NCI-H2107 treated with DMSO at 0.1 percent for 48 hours (cell line): ENCODE measurements around the gene CTBP2.

Experiments
- DNase-seq: peaks from one replicate; lab custom pipeline; 2025; ENCODE audit not compliant: unreplicated experiment; lab: John Stamatoyannopoulos, UW

Gene CTBP2

DNA sequence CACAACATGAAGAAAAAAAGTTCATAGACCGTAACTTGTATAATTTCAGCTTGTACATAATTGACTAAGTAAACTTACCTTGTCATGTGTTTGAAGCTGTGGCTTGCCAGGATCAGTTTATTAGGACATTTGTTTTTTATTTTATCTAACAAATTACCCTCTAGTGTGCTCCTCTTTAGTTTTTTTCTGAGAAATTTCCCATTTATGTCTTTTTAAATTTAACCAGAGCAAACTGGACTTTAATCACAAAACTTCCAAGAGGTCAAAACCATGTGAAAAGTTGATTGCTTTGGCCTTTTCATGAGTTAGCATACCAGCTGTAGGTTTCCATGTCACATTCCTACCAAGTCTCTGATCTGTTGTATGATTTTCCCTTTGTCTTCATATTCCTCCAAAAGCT, 176.0 kb downstream of the CTBP2 start:
- DNase-seq: no peak

DNA sequence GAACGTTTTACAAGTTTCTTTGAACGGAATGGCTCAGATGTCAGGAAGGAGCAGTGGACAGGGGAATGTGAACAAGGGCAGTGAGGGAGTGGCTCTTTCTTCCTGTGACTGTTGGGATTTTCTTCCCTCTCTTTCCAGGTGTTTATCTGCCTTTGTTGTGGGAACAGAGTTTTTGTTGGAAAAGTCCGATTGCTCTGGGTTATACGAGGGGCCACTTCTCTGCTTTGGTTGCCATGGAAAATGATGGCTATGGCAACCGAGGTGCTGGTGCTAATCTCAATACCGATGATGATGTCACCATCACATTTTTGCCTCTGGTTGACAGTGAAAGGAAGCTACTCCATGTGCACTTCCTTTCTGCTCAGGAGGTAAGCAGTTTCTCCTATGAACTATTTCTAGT, 177.0 kb downstream of the CTBP2 start:
- DNase-seq: no peak

DNA sequence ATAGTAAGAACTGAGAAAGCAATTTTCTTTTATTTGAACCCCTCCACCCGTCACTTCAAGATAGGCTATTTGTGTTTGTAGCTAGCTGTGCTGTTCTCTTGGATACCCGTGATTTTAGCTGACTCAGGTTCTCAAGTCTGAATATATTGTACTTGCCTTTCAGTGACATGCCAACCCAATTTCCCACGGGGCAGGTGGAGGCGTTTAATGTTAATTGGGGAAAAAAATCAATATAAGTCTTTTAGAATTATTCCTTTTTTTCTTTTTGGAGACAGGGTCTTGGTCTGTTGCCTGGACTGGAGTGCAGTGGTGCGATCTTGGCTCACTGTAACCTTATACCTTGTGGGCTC, 182.0 kb downstream of the CTBP2 start:
- DNase-seq: no peak

DNA sequence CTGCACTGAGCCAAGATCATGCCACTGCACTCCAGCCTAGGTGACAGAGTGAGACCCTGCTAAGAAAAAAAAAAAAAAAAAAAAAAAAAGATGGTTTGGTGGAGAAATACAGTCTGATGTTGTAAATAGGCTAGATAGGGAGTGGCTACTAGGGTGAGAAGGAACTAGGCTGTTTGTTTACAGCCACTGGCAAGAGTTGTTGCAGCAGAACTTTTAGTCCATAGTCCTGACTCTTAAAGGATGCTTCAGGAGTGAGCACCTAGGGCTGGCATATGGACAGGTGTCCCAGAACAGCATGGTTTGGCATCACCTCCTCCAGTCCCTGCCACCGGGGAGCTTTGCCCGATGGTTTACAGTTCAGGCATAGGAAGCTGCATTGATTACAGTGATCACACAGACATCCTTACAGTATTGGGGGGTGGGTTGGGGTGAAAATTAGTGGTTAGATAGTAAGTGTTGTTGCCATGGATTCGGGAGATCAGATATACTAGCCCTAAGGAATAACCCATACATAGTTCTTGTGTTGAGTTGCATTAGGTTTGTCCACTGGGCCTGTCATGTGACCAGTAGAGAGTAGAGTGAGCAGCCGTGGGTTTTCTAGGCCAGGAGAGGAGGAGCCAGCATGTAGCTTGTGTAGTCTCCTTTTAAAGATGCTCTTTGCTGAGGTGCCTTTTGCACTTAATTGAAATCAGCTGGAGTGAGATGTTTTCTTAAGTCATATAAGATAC, 182.6 kb downstream of the CTBP2 start:
- no peak for DNase-seq

DNA sequence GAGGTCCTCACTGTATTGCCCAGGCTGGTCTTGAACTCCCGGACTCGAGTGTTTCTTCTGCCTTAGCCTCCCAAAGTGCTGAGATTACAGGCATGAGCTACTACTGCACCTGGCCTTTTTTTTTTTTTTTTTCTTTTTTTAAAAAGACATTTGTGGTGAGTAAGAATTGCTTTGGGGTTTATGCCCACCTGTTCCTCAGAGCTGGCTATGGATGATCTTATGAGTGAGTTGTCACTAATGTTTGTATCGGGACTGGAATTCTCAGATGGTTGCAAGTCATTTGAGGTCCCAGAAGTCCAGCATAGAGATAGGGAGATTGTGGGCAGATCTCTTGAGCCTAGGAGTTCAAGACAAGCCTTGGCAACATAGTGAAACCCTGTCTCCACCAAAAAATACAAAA, 183.2 kb downstream of the CTBP2 start:
- no peak for DNase-seq

DNA sequence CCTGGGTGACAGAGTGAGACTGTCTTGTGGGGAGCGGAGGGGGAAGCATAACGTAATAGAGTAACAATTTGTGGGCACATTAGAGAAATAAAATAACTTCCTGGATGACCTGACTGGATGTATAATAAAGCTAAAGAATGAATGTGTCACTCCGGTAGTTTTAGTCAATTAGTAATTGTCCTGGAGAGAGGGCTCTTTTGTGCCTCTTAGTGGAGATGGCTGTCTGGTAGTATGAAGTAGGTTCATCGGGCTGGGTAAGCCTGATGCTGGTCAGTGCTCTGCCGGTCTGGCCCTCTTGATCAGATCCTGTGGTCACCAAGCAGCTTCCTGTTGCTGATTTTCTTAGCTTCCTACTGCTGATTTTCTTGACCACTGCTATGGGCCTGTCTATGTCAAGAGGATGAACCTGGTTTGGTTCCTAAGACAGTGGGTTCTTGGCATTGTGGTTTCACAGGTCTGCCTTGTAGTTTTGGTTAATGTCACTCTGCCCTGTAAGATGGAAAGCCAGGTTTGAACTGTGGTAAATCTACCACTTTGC, 184.3 kb downstream of the CTBP2 start:
- DNase-seq: no peak

DNA sequence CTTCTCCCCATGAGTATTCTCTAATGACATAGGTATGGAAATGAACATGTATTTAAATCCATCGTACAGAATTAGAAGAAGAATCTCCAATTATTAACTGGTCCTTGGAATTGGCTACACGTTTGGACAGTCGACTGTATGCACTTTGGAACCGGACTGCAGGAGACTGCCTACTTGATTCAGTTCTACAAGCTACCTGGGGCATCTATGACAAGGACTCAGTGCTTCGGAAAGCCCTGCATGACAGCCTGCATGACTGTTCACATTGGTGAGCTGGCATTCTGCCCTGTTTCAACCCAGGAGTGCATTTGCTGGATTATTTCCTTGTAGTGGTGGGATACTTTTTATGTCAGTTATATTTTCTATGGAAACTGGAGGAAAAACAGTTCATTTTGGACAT, 186.2 kb downstream of the CTBP2 start:
- DNase-seq: no peak

DNA sequence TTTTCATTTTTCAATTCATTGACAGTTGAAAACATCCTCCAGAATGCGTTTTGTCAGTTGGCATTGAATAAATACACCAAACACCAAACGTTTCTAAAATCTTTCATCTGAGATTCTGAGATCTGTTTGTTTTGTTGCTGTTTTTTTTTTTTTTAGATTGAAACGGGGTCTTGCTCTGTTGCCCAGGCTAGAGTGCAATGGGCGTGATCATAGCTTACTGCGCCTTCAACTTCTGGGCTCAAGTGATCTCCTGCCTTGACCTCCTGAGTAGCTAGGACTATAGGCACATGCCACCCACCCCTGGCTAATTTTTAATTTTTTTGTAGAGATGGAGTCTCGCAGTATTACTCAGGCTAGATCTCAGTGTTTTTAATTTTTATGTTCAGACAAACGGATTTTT, 187.7 kb downstream of the CTBP2 start:
- no peak for DNase-seq

DNA sequence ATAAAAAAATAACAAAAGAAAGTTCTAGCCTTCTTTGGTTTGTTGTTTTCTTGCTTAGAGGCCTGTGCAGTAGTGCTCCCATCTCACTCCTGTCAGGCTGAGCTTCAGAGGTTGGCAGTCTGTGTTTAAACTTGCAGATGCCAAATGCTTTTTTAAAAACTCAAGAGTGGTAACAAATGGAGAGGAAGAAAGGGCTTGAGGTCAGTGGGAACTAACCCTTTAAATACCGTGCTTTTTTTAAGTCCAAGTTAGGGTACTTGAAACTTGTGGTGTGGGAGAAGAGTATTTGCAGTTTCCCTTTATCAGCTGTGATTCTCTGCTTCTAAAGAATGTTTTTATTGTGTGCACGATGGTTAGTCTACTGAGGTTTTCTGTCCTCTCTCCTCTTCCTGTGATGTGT, 189.1 kb downstream of the CTBP2 start:
- DNase-seq: no peak

DNA sequence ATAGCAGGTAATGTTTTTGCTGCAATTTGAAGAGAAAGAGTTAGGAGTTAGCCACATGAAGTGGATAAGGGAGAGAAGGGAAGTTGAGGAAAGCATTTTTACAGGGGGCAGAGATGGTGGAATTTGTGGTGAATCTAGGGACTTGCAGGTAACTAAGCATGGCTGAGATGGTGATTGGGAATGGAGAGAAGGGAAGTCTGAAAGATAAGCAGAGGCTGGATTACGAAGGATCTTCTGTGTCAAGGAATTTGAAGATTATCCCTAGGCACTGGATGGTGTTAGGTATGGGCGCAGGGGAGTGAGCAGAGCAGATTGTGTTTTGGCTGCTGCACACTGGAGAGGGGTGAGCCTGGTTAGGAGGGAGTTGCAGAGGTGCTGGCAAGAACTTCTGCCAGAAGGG, 193.1 kb downstream of the CTBP2 start:
- DNase-seq: no peak

DNA sequence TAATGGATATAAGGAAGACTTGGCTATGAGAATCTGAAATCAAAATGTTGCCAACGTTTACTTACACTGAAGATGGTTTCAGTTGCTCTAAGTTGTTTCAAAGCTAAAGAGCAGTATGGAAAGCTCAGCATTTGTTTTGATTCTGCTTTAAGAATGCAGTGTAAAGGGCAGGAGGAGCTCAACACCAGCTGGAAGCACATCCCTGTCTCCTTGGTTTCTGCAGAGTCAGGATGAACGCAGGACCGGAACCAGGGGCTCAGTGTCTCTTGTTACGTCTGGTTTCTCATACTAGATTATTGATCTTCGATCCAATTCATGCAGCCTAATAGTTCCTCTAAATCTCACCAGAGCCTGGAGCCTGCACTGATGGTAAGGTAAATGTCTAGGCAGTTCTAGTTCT, 194.4 kb downstream of the CTBP2 start:
- DNase-seq: no peak

DNA sequence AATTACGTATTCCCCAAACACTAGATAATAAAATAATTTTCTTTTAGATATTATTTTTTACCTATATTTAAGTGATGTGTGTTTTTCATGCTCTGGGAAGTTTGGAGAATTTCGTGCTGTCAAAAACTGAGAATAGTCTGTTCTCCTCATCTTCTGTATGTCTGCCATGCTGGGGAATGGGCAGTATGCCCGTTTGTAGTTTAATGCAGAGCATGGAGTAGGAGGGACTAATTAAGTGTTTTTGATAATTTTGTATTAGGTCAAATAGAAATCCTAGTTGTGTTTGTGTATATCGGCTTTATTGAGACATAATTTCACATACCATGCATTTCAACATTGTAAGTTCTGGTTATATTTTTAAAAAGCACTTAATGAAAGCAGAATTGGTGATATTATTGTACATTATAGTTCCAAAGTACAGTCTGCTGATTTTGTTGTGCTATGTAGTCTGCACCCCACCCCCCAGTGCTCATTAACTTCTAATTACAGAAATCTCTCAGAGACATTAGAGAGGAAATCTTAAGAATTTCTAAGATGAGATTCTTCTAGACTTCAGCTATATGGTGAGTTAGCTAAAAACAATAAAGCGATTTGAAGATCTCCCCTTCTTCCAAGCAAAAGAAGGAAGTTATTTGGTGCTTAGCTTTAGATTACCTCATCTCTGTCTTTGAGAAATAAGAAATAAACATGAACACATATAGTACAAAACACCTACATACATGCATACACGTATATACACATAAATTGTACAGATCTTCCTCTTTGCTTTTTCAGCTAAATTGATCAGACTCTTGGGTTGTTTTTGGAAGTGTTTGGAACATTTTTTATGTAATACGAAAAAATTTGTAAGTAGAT, 196.3 kb downstream of the CTBP2 start:
- no peak for DNase-seq

DNA sequence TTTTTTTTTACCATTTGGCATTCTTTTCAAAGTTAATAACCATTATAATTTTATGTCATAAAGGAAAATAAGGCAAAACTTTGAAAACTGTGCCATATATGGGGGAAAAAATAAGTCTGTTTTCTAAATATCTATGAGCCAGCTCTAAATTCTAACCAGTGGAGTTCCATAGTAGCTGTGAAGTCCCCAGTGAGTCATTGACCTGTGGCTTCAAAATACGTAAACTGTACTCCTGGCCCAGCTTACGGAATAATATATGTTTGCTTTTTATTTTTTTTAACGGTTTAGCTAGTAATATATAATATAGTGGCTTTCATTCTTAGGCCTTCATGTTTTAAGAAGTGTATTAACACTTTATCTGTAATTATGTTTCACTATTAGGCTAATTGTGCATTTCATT, 197.9 kb downstream of the CTBP2 start:
- no peak for DNase-seq

DNA sequence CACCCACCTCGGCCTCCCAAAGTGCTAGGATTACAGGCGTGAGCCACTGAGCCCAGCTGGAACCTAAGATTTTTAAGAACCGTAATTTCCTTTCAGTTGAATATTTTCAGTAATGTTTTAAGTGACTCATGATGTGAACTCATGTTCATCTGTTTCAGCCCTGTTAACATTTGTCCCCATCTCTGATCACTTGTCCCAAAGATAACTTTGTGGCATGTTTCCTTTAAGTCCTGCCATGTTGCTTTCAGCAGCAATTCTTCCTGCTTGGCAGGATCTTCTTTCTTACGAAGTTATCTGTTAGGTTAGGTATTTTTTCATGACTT, 199.2 kb downstream of the CTBP2 start:
- no peak for DNase-seq

DNA sequence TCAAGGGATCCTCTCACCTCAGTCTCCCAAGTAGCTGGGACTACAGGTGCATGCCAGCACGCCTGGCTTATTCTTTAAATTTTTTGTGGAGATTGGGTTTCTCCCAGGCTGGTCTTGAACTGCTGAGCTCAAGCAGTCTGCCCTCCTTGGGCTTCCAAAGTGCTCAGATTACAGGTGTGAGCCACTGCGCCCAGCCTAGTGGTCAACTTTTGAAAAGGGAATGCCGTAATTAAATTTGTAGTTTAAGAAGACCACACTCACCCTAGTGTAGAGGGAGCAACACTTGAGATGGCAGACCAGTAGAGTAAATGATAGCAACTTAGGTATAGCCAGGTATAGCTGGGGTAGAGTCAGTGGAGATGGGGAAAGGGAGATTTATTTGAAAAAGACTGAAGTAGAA, 200.8 kb downstream of the CTBP2 start:
- no peak for DNase-seq

DNA sequence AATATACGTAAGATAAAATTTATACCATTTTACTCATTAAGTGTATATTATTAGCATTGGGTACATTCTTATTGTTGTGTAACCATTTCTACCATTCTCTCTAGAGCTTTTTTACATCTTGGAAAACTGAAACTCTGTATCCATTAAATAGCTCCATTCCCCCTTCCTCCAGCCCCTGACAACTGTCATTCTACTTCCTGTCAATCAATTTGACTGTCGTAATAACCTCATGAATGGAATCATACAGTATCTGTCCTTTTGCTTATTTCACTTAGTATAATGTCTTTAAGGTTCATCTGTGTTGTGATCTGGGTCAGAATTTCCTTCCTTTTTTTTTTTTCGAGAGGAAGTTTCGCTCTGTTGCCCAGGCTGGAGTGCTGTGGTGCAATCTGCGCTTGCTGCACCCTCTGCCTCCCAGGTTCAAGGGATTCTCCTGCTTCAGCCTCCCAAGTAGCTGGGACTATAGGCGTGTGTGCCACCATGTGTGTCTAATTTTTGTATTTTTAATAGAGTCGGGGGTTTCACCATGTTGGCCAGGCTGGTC, 202.9 kb downstream of the CTBP2 start:
- DNase-seq: no peak

DNA sequence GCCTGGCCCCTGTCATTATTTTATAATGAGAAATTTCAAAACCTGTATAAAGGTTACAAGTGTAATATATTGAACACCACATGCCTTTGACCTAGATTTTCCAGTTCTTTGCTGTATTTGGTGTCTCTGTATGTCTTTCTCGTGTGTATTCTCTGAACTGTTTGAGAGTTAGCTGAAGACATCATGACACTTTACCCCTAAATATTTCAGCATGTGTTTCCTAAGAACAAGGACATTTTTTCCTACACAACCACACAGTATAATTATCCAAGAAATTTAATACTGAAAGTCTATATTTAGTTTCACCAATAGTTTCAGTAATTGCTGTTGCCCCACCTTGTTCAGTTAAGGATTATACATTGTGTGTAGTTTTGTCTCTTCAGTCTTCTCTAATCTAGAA, 203.6 kb downstream of the CTBP2 start:
- DNase-seq: no peak

DNA sequence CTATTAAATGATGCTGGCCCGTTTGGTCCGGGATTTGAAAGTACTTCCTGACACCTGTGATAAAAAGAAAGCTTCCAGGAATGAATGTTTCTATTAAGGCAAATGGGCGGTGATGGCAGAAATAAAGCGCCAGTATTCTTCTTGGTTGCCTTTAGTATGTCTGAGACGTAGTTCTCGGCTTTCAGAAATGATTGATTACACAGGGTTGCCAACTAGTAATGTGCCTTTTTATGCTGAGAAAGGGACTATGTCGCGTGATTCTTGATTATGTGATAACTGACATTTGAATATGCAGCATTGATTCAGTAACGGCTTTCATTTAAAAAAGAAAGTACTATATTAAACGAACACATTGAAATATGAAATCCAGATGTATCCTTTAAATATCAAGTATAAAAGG, 204.5 kb downstream of the CTBP2 start:
- DNase-seq: no peak

DNA sequence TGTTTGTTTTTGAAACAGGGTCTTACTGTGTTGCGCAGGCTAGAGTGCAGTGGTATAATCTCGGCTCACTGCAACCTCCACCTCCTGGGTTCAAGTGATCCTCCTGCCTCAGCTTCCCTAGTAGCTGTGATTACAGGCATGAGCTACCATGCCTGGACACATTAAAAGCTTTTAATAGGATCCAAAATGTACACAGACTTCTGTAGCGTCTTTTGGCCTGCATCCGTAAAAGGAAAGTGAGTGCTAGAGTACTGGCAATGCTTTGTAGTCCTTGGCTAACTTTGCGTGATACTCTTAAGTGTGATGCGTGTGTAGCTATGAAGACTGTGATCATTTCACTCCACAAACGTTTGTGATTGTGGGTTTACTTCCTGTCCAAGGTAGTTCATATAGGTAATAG, 205.1 kb downstream of the CTBP2 start:
- DNase-seq: no peak

DNA sequence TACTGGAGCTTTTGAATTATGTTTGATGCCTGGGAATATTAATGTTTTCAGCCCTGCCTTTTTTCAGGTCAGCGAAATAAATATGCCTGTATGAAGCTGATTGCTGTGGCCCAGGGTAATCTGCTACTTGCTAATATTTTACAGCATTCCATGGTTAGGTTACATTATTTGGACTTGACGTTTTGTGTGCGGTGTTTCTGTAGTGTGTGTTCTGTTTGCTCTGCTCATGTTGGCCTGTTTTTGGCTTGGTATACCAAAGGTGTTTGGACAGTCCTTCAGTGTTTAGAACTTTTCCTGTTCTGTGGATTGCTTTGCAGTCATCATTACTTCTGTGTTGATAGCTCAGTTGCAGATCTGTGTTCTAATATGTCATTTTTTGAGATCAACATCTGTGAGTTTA, 206.9 kb downstream of the CTBP2 start:
- no peak for DNase-seq

DNA sequence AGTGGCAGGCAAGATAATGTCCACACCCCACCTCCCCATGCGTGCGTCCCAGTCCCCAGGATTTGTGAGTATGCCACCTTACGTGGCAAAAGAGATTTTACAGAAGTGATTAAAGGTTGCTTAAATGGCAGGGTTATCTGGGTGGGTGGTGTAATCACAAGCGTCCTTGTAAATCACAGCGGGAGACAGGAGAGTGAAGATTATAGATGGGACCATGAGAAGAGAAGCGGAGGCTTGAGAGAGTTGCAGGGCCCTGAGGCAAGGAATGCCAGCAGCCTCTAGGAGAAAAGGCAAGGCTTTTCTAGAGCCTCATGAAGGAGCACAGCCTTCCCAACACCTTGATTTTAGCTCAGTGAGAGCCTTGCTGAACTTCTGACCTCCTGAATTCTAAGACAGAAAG, 208.2 kb downstream of the CTBP2 start:
- no peak for DNase-seq

DNA sequence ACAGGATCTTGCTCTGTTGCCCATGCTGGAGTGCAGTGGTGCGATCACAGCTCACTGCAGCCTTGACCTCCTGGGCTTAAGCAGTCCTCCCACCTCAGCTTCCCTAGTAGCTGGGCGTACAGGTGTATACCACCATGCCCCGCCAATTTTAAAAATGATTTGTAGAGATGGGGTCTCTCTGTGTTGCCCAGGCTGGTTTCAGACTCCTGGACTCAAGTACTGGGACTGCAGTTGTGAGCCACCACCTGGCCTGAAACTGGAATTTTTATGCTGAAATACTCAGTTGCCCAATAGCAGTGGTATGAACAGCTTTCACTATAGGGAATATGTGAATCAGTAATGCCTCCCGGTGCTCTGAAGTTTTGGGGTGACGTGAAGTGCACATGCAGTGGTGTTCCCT, 210.8 kb downstream of the CTBP2 start:
- no peak for DNase-seq
